Fibroblast of lung (primary cell): ENCODE data around the gene DBNDD1. TPM values are rescaled to one million over a fixed set of nuclear protein-coding genes. Genes with fewer than 3 reads are reported as not detected.

Experiments used
- DNase-seq, 2 donors: peaks; one replicate each; pipeline versions ENCODE4 v3.0.0 to v3.0.0-alpha.2; 2010; ENCODE audit warnings: low read depth in 2 of 2
- H2AFZ ChIP-seq: 2 replicates; pipeline ENCODE4 v1.5.1; 2012; ENCODE audit warnings: low read length, control low read depth, inconsistent platforms
- H3K27ac ChIP-seq: 2 replicates; pipeline ENCODE4 v1.5.1; 2011; ENCODE audit warnings: low read length, control low read depth; ENCODE audit not compliant: insufficient read depth
- H3K27me3 ChIP-seq: 2 replicates; pipeline ENCODE4 v1.5.1; 2011; ENCODE audit warnings: mild to moderate bottlenecking, low read length; ENCODE audit not compliant: control insufficient read depth, insufficient read depth
- H3K36me3 ChIP-seq: 2 replicates; pipeline ENCODE4 v1.5.1; 2011; ENCODE audit warnings: low read length; ENCODE audit not compliant: control insufficient read depth, insufficient read depth
- H3K4me1 ChIP-seq: 2 replicates; pipeline ENCODE4 v1.5.1; 2011; ENCODE audit warnings: low read length; ENCODE audit not compliant: control insufficient read depth, insufficient read depth; ENCODE audit errors: extremely low read depth
- H3K4me2 ChIP-seq: 2 replicates; pipeline ENCODE4 v1.5.1; 2011; ENCODE audit warnings: low read length, control low read depth; ENCODE audit not compliant: insufficient read depth; ENCODE audit errors: extremely low read depth
- H3K4me3 ChIP-seq, 4 experiments: fragments of 200-600 bp in 1 of 4; sonication (generic) in 1 of 4; replicated peaks in 1 of 4; 2 replicates each; pipeline ENCODE4 v1.5.1; 2011 to 2016; ENCODE audit warnings: low read length in 4 of 4, low read depth in 3 of 4, mild to moderate bottlenecking in 3 of 4, control low read depth in 2 of 4, inconsistent platforms in 1 of 4, mixed read lengths in 1 of 4; ENCODE audit not compliant: insufficient read depth in 1 of 4; ENCODE audit errors: control extremely low read depth in 1 of 4
- H3K79me2 ChIP-seq: 2 replicates; pipeline ENCODE4 v1.5.1; 2012; ENCODE audit warnings: mild to moderate bottlenecking, low read length, inconsistent platforms; ENCODE audit not compliant: control insufficient read depth, insufficient read depth
- H3K9ac ChIP-seq: 2 replicates; pipeline ENCODE4 v1.5.1; 2011; ENCODE audit warnings: mild to moderate bottlenecking, low read length, control low read depth; ENCODE audit not compliant: insufficient read depth
- H3K9me3 ChIP-seq: 2 replicates; pipeline ENCODE4 v1.5.1; 2012; ENCODE audit warnings: low read depth, low read length; ENCODE audit not compliant: control insufficient read depth, insufficient read depth
- H4K20me1 ChIP-seq: 2 replicates; pipeline ENCODE4 v1.5.1; 2011; ENCODE audit warnings: low read length; ENCODE audit not compliant: control insufficient read depth, insufficient read depth; ENCODE audit errors: extremely low read depth
- EZH2 ChIP-seq: IDR thresholded peaks from 2 replicates; pipeline ENCODE4 v1.5.1; 2012; ENCODE audit warnings: low read length, control low read depth, mild to moderate bottlenecking; ENCODE audit errors: missing control alignments
- polyA plus RNA-seq, 2 donors: library from polyadenylated mRNA; depleted of rRNA in 1 of 2; stranded (reverse) in 1 of 2; unstranded in 1 of 2; fragments of >200 nt; gene quantifications; 2 replicates each; pipeline ENCODE4 v1.2.1, GENCODE V29; 2011 to 2012; ENCODE audit warnings: missing spikeins in 1 of 2
- total RNA-seq: library from RNA; depleted of rRNA; stranded (reverse); fragments of >200 nt; gene quantifications from 2 replicates; pipeline ENCODE4 v1.2.1, GENCODE V29; 2014
- TF ChIP-seq, protein P1 (sequence below), 2 donors: IDR thresholded peaks in 1 of 2; conservative IDR thresholded peaks in 1 of 2; 1 replicate in 1 of 2; 2 replicates in 1 of 2; pipeline ENCODE4 v1.5.1; 2011 to 2012; ENCODE audit warnings: low read length in 2 of 2, control low read depth in 1 of 2, inconsistent platforms in 1 of 2, low read depth in 1 of 2, mild to moderate bottlenecking in 1 of 2

The DBNDD1 gene
- total and polyA plus RNA-seq, 2 donors (not counting 1 experiment from before 2014, with no cell fraction given) = 2.1 to 3.6 TPM

DNA sequence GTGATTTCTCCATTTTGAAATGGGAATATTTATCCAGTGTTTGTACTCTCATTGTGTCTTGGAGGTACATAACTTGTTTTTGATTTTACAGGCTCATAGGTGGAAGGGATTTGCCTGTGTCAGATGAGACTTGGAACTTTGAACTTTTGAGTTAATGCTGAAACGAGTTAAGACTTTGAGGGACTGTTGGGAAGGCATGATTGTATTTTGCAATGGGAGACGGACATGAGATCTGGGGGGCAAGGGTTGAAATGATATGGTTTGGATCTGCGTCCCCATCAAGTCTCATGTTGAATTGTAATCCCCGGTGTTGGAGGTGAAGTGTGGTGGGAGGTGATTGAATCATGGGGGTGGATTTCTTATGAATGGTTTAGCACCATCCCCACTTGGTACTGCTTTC lies 36.1 kb upstream of the DBNDD1 start:
- Histone ChIP-seq H4K20me1 (no peaks in the 10 kb centered on the region), H3K27me3 (no peaks in the 10 kb centered on the region), H3K79me2 (no peaks in the 10 kb centered on the region), H3K9ac (no peak overlapping the region), H3K27ac (no peak overlapping the region), H2AFZ (no peak overlapping the region), H3K4me1 (no peaks in the 10 kb centered on the region), H3K9me3 (no peaks in the 10 kb centered on the region), H3K36me3 (no peaks in the 10 kb centered on the region), H3K4me3 (no peak overlapping the region), H3K4me2 (no peak overlapping the region)
- no peak for DNase-seq
- TF ChIP-seq, protein P1, sequence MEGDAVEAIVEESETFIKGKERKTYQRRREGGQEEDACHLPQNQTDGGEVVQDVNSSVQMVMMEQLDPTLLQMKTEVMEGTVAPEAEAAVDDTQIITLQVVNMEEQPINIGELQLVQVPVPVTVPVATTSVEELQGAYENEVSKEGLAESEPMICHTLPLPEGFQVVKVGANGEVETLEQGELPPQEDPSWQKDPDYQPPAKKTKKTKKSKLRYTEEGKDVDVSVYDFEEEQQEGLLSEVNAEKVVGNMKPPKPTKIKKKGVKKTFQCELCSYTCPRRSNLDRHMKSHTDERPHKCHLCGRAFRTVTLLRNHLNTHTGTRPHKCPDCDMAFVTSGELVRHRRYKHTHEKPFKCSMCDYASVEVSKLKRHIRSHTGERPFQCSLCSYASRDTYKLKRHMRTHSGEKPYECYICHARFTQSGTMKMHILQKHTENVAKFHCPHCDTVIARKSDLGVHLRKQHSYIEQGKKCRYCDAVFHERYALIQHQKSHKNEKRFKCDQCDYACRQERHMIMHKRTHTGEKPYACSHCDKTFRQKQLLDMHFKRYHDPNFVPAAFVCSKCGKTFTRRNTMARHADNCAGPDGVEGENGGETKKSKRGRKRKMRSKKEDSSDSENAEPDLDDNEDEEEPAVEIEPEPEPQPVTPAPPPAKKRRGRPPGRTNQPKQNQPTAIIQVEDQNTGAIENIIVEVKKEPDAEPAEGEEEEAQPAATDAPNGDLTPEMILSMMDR (conservative IDR thresholded peaks at IDR 0.05 in 1 of 2, IDR thresholded peaks at IDR 0.05 in 1 of 2; ENCODE audit: low read depth in 1 of 2, low read length in 2 of 2) = no peak
- TF ChIP-seq EZH2 = no peak

GRCh38 chr16:90054554-90054953 lies 35.3 kb upstream of the DBNDD1 start:
- no peaks in the 10 kb centered on the region for H3K9me3 ChIP-seq
- no peak for DNase-seq
- H3K36me3 ChIP-seq = no peaks in the 10 kb centered on the region
- H3K4me1 ChIP-seq = no peaks in the 10 kb centered on the region
- H4K20me1 ChIP-seq = no peaks in the 10 kb centered on the region
- no peak overlapping the region for H3K27ac ChIP-seq
- H3K9ac ChIP-seq = no peak overlapping the region
- H3K27me3 ChIP-seq = no peaks in the 10 kb centered on the region
- no peak overlapping the region for H2AFZ ChIP-seq
- H3K79me2 ChIP-seq = no peaks in the 10 kb centered on the region
- H3K4me2 ChIP-seq = no peak overlapping the region
- TF ChIP-seq, protein P1 (conservative IDR thresholded peaks at IDR 0.05 in 1 of 2, IDR thresholded peaks at IDR 0.05 in 1 of 2; ENCODE audit: low read depth in 1 of 2, low read length in 2 of 2) = no peak
- TF ChIP-seq EZH2 = no peak
- no peak overlapping the region for H3K4me3 ChIP-seq

DNA sequence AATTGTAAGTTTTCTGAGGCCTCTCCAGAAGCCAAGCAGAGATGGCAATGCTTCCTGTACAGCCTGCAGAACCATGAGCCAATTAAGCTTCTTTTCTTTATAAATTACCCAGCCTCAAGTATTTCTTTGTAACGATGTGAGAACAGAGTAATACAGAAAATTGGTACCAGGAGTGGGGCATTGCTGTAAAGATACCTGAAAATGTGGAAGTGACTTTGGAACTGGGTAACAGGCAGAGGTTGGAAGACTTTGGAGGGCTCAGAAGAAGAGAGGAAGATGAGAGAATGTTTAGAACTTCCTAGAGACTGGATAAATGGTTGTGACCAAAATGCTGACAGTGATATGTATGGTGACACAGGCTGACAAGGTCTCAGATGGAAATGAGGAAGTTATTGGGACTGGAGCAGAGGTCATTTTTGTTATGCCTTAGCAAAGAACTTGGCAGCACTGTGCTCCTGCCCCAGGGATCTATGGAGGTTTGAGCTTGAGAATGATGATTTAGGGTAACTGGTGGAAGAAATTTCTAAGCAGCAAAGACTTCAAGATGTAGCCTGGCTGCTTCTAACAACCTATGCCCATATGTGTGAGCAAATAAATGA lies 34.7 kb upstream of the DBNDD1 start:
- no peaks in the 10 kb centered on the region for H3K36me3 ChIP-seq
- H3K9ac ChIP-seq = no peak overlapping the region
- H3K79me2 ChIP-seq = no peaks in the 10 kb centered on the region
- H3K27ac ChIP-seq = no peak overlapping the region
- no peak overlapping the region for H3K4me2 ChIP-seq
- no peak overlapping the region for H3K4me3 ChIP-seq
- H3K9me3 ChIP-seq = no peaks in the 10 kb centered on the region
- H4K20me1 ChIP-seq = no peaks in the 10 kb centered on the region
- no peak overlapping the region for H2AFZ ChIP-seq
- H3K4me1 ChIP-seq = no peaks in the 10 kb centered on the region
- DNase-seq = no peak
- no peak for TF ChIP-seq EZH2
- TF ChIP-seq, protein P1 (conservative IDR thresholded peaks at IDR 0.05 in 1 of 2, IDR thresholded peaks at IDR 0.05 in 1 of 2; ENCODE audit: low read depth in 1 of 2, low read length in 2 of 2) = no peak
- no peaks in the 10 kb centered on the region for H3K27me3 ChIP-seq
